GM18507 (cell line): ENCODE measurements around the gene SIDT1.

Experiments used
- DNase-seq: peaks from one replicate; pipeline ENCODE4 v3.0.0; 2011; ENCODE audit warnings: low read depth; ENCODE audit not compliant: insufficient read length; ENCODE audit errors: extremely low spot score
- FAIRE-seq: peaks from 2 replicates; lab custom pipeline; 2011; peaks lifted over from hg19 to GRCh38; lab: Jason Lieb, UNC

The SIDT1 gene

GRCh38 chr3:113660896-113661295 lies 128.5 kb downstream of the SIDT1 start:
- DNase-seq, result no peak

GRCh38 chr3:113662824-113663223 lies 130.5 kb downstream of the SIDT1 start:
- FAIRE-seq, result no peak
- DNase-seq, result no peak

More at GRCh38 chr3:113660896-113661295, 128.5 kb downstream of the SIDT1 start:
- no peak for FAIRE-seq

GRCh38 chr3:113663324-113663750 lies 131.0 kb downstream of the SIDT1 start:
- FAIRE-seq, result no peak

GRCh38 chr3:113663761-113664160 lies 131.4 kb downstream of the SIDT1 start:
- no peak for DNase-seq
- FAIRE-seq, result no peak

More at GRCh38 chr3:113663324-113663750, 131.0 kb downstream of the SIDT1 start:
- no peak for DNase-seq

GRCh38 chr3:113664523-113665094 lies 132.3 kb downstream of the SIDT1 start:
- DNase-seq, result no peak
- FAIRE-seq, result no peak

GRCh38 chr3:113668015-113668414 lies 135.7 kb downstream of the SIDT1 start:
- DNase-seq (no peak), FAIRE-seq (no peak)

GRCh38 chr3:113673593-113673992 lies 141.2 kb downstream of the SIDT1 start:
- DNase-seq (no peak), FAIRE-seq (no peak)

GRCh38 chr3:113676261-113676660 lies 143.9 kb downstream of the SIDT1 start:
- no peak for DNase-seq
- no peak for FAIRE-seq

GRCh38 chr3:113677737-113678136 lies 145.4 kb downstream of the SIDT1 start:
- FAIRE-seq, result no peak

GRCh38 chr3:113678773-113679172 lies 146.4 kb downstream of the SIDT1 start:
- DNase-seq, result no peak
- no peak for FAIRE-seq

More at GRCh38 chr3:113677737-113678136, 145.4 kb downstream of the SIDT1 start:
- DNase-seq, result no peak
